CD4-positive, alpha-beta T cell treated with Interleukin-4 for 4 hours (primary cell): ENCODE measurements around the gene CELF4.

Experiments used
- DNase-seq: peaks from one replicate; pipeline ENCODE4 v3.0.0-alpha.2; 2020

Gene CELF4

DNA sequence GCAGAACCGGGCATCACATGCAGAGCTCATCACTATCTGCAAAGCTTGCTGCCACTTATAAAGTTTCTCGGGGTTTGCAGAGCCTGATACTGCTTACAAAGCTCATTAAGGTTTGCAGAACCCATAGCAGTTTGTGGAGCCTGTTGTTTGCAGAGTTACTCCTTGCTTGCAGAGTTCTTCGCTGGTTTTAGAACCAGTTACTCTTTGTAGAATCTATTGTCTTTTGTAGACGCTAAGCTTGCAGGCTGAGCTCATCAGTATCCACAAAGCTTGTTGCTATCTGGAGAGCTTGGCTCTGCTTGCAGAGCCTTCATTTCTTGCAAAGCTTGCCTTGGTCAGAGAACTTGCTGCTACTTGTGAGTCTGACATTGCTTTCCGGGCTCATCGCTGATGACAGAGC lies 106.9 kb downstream of the CELF4 start:
- DNase-seq: no peak

GRCh38 chr18:37457753-37458152 lies 107.8 kb downstream of the CELF4 start:
- no peak for DNase-seq

DNA sequence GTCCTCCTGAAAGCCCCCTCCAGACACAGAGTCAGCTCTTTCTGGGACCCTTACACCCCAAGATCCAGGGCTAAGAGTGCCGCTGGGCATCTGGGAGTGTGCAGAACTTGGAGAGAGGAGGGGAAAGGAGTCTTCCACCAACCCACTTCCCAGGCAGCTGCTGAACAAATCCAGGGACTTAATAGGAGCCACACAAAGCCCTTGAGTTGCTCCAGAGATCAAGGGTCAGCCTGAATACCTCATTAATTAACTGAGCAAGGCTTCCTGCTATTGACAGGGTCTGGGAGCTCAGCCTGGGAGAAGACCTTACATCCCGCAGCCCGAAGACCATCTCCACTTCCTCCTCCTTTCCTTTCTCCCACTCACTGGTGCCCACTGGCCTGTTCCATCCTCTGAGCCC lies 108.3 kb downstream of the CELF4 start:
- DNase-seq: no peak

- DNase-seq: no peak
Measured at GRCh38 chr18:37456873-37457272, 108.7 kb downstream of the CELF4 start.

DNA sequence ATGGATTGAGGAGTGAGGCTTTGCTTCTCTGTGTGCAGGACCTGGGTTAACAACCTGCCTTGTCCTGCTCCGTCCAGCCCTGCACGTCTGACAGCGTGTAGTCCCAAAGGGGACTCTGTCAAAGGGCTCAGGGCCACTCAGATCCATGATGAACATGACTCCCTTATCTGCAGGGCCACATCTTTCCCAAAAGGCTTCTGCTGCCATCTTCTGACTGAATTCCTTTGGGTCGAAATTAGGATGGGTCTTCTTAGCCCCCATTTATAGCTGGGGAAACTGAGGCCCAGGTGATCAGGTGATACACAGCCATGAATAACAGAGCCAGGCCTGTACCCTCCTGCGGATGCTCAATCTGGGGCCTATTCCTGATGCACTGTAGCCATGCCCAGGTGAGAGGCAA lies 109.2 kb downstream of the CELF4 start:
- DNase-seq: no peak

- no peak for DNase-seq
Measured at GRCh38 chr18:37453752-37454151, 111.8 kb downstream of the CELF4 start.

DNA sequence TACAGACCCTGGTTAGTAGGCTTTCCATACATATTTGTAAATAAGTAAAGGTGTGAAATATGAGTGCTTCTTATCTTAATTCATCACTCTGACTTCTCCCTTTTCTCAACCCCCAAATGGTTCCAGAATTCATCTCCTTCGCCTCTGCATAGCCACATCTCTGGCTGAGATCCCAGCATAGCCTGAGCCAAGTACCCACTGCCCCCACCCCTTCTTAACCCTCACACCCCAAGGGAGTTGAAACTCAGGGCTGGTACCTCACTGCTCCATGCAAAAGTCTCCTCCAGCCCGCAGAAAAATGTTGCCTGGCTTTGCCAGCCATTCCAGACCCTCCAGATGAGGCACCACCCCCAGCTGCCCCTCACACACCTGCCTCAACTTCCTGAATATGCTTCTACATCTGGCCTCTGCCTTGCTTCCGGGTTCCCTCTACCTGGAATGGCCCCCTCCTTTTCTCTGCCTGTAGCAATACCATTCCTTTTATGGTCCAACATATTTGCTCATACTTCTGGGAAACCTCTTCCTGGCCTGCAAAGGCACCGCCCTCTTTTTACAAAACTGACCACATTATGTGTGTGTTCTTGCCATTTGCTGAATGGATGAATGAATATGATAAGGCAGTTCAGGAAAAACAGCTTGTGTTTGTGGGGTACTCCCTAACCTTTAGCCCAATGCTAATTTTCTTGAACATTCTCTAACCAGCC lies 112.8 kb downstream of the CELF4 start:
- no peak for DNase-seq

DNA sequence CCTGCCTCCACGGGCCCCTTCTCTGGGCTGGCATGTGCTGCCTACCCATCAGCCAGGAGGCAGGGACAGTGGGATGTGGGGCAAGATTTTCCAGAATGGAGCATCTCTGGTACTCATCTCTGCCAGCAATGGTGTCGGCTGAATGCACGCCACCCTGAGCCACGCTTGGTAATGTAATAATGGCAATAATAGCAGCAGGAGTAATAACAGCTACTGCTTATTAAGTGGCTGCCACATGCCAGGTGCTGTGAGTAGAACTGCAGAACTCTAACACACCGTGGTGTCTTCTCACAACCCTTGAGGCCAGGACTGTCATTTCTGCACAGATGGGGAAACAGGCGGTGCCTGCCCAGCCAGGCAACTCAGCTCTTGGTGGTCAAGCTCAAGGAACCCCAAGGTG lies 113.6 kb downstream of the CELF4 start:
- no peak for DNase-seq

GRCh38 chr18:37451239-37451825 lies 114.3 kb downstream of the CELF4 start:
- DNase-seq: no peak

GRCh38 chr18:37450434-37451132 lies 115.0 kb downstream of the CELF4 start:
- no peak for DNase-seq

DNA sequence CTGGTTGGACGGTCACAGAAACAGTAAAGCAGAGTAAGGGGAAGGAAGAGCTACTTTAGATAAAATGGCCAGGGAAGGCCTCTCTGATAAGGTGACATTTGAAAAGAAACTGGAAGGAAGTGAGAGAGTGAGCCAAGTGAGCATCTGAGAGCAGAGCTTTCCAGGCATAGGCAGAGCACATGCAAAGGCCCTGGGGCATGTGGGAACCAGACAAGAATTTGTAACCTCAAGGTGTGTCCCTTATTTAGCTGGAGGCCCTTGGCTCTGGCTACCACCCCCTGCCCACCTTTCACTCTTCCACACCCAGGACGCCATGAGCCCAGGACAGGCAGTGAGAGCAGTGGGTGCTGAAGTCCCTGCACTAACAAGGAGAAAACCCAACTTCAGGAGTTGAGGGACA lies 116.0 kb downstream of the CELF4 start:
- no peak for DNase-seq

DNA sequence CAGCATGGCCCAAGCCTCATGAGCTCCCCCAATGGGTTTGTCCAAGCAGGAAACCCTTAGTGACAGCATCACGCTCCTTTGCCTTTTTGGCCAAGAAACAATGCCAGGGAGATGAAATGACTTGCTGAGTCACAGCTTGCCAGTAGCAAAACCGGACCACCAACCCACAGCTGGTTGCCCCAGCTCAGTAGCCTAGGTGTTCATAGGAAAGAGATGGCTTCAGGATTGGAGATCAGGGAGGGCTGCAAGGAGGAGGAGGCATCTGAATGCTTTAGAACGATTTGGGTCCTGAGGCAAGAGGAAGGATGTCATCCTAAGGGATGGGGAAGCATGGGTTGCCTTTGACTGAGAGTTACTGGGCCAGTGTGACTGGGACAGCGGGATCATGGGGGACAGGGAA lies 116.7 kb downstream of the CELF4 start:
- no peak for DNase-seq

DNA sequence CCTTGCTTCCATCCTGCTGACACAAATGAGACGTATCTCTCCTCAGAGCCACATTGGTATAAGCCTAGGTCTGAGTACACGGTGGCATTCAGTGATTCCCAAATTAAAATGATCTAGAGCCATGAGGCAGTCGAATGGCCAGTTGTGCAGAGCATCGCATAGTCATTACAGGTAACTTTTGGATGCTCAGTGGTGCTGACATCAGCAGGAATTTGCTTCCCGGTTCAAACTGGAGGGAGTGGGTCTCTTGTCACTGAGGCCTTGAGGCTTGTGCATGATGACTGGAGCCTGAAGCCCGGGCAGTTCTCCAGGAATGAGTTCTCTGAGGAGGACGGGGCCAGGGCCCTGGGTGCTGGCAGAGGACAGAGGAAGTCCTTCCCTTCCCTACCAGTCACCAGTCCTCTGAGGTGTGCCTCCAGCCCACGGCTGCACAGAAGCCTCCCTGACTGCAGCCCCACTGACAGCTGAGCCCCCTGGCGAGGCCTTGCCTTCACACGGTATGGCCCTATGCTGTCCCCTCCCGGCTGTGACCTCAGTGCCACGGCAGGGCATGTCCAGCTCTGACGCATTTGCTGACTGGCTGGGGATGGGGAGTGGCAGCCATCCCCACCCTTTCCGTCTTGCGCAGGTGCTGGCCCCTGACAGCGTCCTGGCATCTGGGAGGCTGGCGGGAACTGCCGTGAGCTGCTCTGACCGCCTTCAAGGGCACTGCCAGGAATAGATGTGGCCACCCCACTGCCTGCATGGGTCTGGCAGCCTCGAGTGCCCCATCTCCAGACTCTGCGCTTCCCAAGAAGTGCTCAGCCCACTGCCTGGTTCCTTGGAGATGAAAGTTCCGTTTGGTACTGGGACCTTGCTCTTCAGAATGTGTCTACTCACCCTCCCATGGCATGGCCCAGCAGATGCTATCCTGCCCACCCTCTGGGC lies 117.4 kb downstream of the CELF4 start:
- no peak for DNase-seq

GRCh38 chr18:37445836-37446235 lies 119.8 kb downstream of the CELF4 start:
- no peak for DNase-seq

- no peak for DNase-seq
Measured at GRCh38 chr18:37445368-37445767, 120.2 kb downstream of the CELF4 start.

DNA sequence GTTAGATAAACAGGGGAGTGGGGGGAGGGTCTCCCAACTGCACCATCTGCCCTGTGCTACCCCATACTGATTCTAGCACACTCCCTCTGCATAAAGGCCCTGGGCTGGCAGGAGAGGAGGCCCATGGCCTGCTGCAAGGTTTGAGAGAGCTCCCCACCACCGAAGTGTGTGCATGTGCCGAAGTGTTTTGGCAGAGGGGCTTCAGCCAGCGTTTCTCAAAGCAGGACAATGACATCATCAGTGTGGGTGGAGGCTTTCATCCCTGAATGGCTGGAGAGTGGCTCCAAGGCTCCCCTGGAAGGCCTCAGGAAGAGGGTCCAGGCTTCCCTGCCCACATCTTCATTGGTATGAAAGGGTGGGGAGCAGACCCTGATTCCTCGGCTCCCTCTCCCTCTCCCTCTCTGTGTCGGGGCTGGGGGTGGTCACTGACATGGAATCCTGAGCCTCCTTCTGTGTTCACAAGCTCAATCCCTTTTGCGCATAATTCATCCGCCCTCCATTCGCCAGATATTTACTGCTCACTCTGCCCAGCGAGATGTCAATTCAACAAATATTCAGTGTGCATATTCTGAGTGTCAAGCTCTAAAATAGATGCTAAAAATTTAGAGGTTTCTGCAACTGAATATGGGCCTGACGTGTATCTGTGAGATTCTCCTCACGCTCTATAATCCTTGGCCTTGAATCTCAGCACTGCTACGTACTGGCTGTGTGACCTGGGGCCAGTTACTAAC lies 122.1 kb downstream of the CELF4 start:
- no peak for DNase-seq

DNA sequence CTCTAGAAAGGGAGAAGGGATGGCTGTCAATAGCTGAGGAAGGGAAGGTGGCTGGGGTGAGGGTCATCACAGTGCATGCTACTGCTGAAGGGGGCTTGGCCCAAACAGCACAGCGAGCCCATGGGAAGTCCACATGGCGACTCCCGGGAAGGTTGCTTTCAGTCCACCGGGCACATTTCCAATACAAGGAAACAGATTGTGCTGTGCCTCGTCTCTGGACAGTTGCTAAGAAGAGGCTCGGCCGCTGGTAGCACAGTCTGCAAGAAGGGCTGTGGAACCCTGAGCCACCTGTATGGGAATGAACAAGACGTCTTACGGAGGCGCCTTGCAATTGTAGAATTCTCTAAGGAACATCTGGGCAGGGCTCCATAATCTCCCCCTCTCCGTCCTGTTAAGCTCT lies 123.1 kb downstream of the CELF4 start:
- no peak for DNase-seq

DNA sequence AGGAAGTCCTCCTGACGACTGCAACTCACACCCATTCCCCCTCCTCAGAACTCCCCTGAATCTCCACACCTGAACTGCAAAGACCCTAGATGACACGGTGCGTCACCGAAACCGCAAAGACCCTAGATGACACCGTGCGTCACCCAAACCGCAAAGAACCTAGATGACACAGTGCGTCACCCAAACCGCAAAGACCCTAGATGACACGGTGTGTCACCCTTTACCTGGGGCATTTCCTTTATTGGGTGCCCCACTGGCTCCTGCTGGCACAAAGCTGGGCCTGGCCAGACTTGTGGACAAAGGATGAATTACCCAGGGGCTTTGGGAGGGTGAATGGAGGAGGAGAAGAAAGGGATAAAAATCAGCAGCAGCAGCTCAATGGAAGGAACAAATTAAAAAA lies 123.8 kb downstream of the CELF4 start:
- DNase-seq: no peak

DNA sequence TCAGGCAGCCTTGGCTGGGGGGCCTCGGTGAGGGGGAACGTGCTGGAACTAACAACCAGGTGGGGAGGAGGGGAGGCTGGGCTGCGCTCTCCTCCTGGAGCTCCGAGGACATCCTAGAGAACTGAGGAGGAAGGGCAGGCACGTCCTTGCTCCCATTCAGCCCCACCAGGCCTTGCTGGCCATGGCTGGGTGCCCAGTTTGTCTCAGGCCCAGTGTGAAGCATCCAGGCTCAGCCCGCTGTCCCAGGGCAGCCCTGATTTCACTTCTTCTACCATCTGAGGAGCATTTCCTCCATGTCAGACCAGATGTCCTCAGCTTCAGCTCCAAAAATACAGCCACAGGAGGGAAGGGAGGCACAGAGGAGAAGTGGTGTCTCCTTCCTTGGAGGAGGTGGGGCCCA lies 125.4 kb downstream of the CELF4 start:
- DNase-seq: no peak

DNA sequence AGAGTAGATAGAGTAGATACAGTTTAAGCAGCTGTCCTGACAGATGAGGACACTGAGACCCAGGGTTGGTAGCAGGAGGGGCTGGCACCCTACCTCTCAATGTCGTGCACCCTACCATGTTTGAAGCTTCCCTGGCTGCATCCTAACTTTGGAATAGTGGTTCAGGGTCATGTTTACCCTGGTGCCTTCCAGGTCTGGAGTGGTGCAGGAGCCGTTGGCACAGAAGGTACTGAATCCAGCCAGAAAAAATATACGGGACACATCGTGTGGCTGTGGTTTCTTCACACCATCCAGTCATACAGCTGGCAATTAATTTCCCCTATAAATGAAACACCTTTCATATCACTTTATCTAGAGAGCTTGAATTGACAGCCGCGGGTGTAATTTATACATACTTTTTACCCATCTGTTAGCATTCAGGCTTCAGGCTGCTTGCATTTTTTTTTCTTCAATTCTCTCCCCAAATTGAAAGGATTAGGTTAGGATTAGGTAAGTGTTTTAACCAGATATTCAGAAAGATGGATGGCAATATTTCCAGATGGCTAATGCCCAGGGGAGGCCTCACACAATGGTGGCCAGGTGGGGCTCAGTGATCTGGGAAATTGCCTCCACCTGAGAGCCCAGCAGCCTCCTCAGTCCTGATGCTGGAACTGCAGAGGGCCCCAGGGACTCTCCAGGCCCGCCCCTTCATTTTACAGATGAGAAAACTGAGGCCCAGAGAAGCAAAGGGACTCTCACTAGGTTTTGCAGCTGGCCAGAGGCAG lies 127.0 kb downstream of the CELF4 start:
- no peak for DNase-seq

- DNase-seq: no peak
Measured at GRCh38 chr18:37435996-37436395, 129.6 kb downstream of the CELF4 start.
